RWPE1 (cell line): Measurements from ENCODE around the gene RCOR2.
A peak's percentile ranks its signal among the peaks of the same experiment; 100 is the strongest.

Experiments
- CTCF ChIA-PET: fragments of 350-600 bp; sonication (Branson Sonifier 250); formaldehyde crosslinking; extraction: SDS; loops from one replicate; lab custom pipeline; 2021; lab: Yijun Ruan, JAX
- POLR2A ChIA-PET: fragments of 400-600 bp; formaldehyde crosslinking; extraction: SDS; loops from one replicate; lab custom pipeline; 2020; ENCODE audit warnings: antibody characterized with exemption; ENCODE audit not compliant: low non-redundant PET; lab: Yijun Ruan, JAX
- DNase-seq: peaks from one replicate; pipeline ENCODE4 v3.0.0; 2012; ENCODE audit warnings: low spot score
- H3K27ac ChIP-seq: fragments of 450-650 bp; 2 replicates; pipeline ENCODE4 v1.5.1; 2017
- TF ChIP-seq, protein P1 (sequence below): fragments of 450-650 bp; conservative IDR thresholded peaks from 2 replicates; pipeline ENCODE4 v1.5.1; 2017; ENCODE audit warnings: low read depth, mild to moderate bottlenecking

Gene RCOR2

GRCh38 chr11:63951779-63952536 is 35.0 kb upstream of the RCOR2 start:
- no peak for DNase-seq
- CTCF ChIA-PET = interaction anchor here (0.8 to 1.1 kb wide), 2 partner anchors 9 to 184 kb away, joined by 3 to 5 read pairs; partner anchors contain the start of gene ZFTA
- H3K27ac ChIP-seq = peak overlapping the region; percentile 55
- TF ChIP-seq, protein P1, sequence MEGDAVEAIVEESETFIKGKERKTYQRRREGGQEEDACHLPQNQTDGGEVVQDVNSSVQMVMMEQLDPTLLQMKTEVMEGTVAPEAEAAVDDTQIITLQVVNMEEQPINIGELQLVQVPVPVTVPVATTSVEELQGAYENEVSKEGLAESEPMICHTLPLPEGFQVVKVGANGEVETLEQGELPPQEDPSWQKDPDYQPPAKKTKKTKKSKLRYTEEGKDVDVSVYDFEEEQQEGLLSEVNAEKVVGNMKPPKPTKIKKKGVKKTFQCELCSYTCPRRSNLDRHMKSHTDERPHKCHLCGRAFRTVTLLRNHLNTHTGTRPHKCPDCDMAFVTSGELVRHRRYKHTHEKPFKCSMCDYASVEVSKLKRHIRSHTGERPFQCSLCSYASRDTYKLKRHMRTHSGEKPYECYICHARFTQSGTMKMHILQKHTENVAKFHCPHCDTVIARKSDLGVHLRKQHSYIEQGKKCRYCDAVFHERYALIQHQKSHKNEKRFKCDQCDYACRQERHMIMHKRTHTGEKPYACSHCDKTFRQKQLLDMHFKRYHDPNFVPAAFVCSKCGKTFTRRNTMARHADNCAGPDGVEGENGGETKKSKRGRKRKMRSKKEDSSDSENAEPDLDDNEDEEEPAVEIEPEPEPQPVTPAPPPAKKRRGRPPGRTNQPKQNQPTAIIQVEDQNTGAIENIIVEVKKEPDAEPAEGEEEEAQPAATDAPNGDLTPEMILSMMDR = no peak
- POLR2A ChIA-PET = no interaction called here

GRCh38 chr11:63945477-63946163 is 28.7 kb upstream of the RCOR2 start:
- peak; percentile 81 for DNase-seq
- CTCF ChIA-PET = interaction anchor here (0.5 to 2.0 kb wide), 22 partner anchors 9 to 227 kb away, joined by 3 to 48 read pairs (median 4); partner anchors contain the start of genes MARK2 and ZFTA
- TF ChIP-seq, protein P1 = peak; percentile 77
- peak overlapping the region; percentile 64 for H3K27ac ChIP-seq
- POLR2A ChIA-PET = interaction anchor here (0.5 to 0.9 kb wide), 4 partner anchors 8 to 202 kb away, joined by 3 to 5 read pairs (median 4); partner anchors contain the start of gene MARK2

DNA sequence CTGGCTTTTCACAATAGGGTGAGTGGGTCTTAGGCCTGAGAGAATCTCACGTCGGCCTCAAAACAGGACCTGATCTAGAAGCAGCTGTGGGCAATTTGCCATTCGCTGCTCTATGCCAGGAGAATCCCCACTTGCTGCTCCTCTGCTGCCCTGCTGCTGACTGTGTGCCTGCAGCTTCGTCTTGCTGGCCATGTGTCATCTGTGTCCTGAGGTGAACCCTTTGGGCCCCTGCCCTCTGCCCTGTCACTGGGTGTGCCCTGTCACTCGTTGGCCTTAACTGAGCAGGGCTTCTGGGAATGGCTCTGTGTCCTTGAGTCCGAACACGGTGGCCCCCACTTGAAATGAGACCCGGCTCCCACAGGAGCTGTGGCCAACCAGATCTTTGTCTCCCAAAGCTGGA is 28.0 kb upstream of the RCOR2 start:
- H3K27ac ChIP-seq = peak overlapping the region; percentile 64

DNA sequence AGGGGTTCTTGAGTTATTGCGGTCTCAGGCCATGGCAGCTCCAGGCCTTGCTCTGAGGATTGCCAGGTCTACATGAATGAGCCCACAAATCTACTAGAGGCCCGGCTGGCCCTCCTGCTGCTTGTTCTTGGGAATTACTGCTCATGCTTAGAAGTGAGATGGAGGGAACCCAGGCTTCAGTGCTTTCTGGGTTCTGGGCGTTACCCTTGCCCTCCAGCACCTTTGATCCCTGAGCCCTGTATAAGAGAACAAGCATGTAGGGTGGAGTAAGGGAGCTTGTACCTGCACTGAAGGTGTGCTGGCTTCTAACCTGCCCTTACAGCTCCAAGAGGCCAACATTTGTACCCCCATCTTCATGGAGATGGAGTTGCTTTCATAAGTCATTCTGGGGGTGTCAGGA is 25.8 kb upstream of the RCOR2 start:
- TF ChIP-seq, protein P1 = no peak
- no peak overlapping the region for H3K27ac ChIP-seq
- POLR2A ChIA-PET = interaction anchor here (0.8 kb wide), 1 partner anchor 104 kb away, joined by 3 read pairs; the partner anchor contains the start of gene MARK2
- CTCF ChIA-PET = no interaction called here
- DNase-seq = no peak

More for the DNA sequence above, 28.0 kb upstream of the RCOR2 start:
- ChIA-PET CTCF (interaction anchor here (0.6 to 2.0 kb wide), 11 partner anchors 10 to 1035 kb away, joined by 3 to 48 read pairs (median 6); partner anchors contain the start of gene MARK2), POLR2A (interaction anchor here (0.7 kb wide), 1 partner anchor 203 kb away, joined by 5 read pairs; no protein-coding TSS in a partner anchor)
- no peak for DNase-seq
- TF ChIP-seq, protein P1 = no peak

DNA sequence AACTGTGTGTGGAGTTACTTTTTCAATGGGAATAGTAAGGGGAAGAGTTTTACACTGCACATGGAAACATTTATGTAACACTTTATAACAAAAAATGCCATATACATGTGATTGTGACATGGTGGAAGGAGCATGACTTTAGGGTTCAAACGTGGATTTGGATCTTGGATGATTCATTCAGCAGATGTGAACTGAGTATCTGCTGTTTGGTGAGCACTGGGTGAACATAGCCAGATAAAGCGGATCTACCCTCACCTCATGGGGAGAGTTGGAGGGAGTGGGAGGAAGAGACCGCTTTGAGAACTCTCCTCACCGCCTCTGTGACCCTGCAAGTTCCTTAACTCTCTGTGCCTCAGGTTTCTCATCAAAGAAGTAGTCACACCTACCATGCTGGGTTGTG is 24.9 kb upstream of the RCOR2 start:
- TF ChIP-seq, protein P1 = no peak
- POLR2A ChIA-PET = interaction anchor here (0.8 kb wide), 1 partner anchor 103 kb away, joined by 3 read pairs; the partner anchor contains the start of gene MARK2
- DNase-seq = no peak
- H3K27ac ChIP-seq = no peak overlapping the region
- CTCF ChIA-PET = no interaction called here

DNA sequence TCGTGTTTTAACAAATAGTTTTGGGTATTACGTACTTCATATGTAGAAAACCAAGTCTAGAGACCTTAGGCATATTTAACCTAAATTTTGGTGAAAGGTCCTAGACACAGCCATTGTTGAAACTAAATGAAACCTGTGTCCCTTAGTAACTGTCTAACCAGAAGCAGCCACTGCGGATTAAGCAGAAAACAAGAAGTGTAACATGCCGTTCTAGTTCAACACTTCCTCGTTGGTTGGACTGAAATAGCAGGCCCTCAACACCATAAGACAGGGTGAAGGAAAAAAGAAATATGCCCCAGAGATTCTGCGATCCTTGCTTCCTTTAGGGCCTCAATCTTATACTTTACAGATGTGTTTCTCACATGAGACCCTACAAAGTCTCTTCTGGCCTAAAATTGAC is 23.8 kb upstream of the RCOR2 start:
- ChIA-PET POLR2A (no interaction called here), CTCF (no interaction called here)
- no peak for DNase-seq
- no peak overlapping the region for H3K27ac ChIP-seq
- TF ChIP-seq, protein P1 = no peak
